Measurements from ENCODE around the gene CYP1A2.

Gene CYP1A2

DNA sequence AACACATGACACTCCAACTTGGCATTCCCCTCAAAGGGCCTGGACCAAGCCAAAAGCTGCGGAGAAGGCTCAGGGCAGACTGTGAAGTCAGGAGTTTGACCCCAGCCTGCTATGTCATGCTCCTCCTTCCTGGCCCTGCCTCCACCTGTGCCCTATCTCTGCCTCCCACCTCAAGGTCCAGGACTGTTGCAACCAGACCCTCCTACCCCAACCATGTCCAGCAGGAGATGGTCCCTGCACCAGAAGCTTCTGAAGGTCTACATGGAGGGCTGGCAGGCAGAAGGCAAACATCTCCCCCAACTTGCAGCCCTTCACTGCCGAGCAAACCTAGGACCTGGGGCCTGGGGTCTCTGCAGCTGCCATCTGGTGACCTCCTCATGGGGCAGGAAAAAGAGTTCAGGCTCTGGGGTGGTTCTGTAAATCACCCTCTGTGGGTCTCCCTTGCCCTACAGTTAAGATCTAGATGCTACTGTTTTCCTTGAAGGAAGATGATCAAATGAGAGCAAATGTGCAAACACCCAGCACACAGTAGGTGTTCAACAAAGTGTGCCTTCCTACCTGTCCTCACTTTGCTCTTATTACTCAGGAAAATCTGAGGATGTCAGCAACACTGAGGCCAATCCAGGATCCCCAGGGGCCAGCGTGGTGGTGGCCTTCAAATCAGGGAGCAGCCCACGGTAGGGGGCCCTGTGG is 21.7 kb downstream of the CYP1A2 start:
- TF ChIP-seq SIN3A (IDR thresholded peaks at IDR 0.05; ENCODE audit: borderline replicate concordance, insufficient read depth, low read length): no peak
- no peak for TF ChIP-seq TAF1 (IDR thresholded peaks at IDR 0.05; ENCODE audit: borderline replicate concordance, insufficient read depth, low read length)
- TF ChIP-seq FOXP2 (optimal IDR thresholded peaks at IDR 0.05; ENCODE audit: borderline replicate concordance, extremely low read depth, extremely low read length, insufficient read depth): no peak
- TF ChIP-seq, protein P1, sequence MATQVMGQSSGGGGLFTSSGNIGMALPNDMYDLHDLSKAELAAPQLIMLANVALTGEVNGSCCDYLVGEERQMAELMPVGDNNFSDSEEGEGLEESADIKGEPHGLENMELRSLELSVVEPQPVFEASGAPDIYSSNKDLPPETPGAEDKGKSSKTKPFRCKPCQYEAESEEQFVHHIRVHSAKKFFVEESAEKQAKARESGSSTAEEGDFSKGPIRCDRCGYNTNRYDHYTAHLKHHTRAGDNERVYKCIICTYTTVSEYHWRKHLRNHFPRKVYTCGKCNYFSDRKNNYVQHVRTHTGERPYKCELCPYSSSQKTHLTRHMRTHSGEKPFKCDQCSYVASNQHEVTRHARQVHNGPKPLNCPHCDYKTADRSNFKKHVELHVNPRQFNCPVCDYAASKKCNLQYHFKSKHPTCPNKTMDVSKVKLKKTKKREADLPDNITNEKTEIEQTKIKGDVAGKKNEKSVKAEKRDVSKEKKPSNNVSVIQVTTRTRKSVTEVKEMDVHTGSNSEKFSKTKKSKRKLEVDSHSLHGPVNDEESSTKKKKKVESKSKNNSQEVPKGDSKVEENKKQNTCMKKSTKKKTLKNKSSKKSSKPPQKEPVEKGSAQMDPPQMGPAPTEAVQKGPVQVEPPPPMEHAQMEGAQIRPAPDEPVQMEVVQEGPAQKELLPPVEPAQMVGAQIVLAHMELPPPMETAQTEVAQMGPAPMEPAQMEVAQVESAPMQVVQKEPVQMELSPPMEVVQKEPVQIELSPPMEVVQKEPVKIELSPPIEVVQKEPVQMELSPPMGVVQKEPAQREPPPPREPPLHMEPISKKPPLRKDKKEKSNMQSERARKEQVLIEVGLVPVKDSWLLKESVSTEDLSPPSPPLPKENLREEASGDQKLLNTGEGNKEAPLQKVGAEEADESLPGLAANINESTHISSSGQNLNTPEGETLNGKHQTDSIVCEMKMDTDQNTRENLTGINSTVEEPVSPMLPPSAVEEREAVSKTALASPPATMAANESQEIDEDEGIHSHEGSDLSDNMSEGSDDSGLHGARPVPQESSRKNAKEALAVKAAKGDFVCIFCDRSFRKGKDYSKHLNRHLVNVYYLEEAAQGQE (IDR thresholded peaks at IDR 0.05; ENCODE audit: insufficient read depth in 1 of 2, low read depth in 2 of 2, low read length in 2 of 2): no peak

DNA sequence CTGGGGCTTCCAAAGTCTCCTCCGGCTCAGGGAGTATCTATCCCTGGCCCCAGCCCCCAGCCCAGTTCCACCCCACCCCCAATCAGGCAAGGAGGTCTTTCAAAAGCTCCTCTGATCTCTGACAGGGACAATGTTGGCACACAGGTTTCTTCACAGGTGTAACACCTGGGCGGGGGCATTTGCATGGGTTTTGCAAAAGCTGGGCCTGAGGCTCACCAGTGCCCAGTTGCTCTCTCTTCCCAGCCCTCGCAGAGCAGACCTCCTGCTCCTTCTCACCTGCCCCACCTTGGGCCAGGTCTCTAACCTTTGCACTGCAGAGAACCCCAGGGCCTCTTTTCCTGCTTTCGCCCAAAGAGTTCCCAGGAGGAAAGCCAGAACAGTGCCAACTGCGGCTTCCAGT is 24.7 kb downstream of the CYP1A2 start:
- TF ChIP-seq, protein P1 (IDR thresholded peaks at IDR 0.05; ENCODE audit: insufficient read depth in 1 of 2, low read depth in 2 of 2, low read length in 2 of 2): no peak
- TF ChIP-seq POLR2AphosphoS5 (IDR thresholded peaks at IDR 0.05; ENCODE audit: low read depth, low read length) (no peak), TAF1 (IDR thresholded peaks at IDR 0.05; ENCODE audit: borderline replicate concordance, insufficient read depth, low read length) (no peak)

DNA sequence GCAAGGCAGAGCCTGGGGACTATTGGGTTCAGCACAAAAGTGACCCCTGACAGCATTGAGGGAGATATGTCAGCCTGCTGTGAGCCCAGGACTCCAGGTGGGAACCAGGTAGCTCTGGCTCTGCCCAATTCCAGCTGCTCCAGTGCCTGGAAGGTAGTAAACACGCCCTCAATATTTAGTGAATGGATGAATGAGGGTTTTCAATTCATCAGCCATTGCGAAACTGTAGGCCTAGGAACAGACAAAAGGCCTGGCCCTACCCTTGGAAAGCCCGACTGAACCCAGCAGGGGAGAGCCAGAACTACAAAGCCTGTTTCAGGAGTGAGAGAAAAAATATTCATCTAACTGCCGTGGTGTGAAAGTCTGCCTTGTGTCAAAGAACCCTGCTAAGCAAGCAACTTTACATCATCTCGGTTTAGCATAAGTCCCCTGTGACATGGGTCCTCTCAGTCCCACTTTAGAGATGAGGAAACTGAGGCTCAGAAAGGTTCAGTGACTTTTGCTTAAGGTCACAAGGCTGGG is 25.1 kb downstream of the CYP1A2 start:
- TF ChIP-seq POLR2AphosphoS5 (IDR thresholded peaks at IDR 0.05; ENCODE audit: low read depth, low read length) (no peak), TAF1 (IDR thresholded peaks at IDR 0.05; ENCODE audit: borderline replicate concordance, insufficient read depth, low read length) (no peak)

DNA sequence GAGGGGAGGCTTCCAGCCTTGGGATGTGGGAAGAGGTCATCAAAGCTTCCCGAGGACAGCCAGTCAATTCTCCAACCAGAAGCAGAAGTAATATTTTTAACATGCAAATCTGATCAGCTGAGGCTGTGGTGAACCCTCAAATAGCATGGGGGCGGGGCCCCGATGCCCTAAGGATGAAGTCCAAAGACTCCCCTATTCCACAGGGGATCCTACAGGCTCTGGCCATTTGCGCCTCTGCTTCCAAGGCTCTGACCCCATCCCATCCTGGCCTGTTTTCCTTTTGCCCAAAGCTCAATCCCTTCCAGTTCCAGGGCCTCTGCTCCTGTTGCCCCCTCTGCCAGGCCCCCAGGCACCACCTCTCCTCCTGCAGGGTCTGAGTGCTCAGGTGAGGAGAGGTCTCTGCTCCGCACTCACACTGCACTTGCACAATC is 26.5 kb downstream of the CYP1A2 start:
- TF ChIP-seq SIN3A (IDR thresholded peaks at IDR 0.05; ENCODE audit: borderline replicate concordance, insufficient read depth, low read length) (no peak), POLR2AphosphoS5 (IDR thresholded peaks at IDR 0.05; ENCODE audit: low read depth, low read length) (no peak), FOXP2 (optimal IDR thresholded peaks at IDR 0.05; ENCODE audit: borderline replicate concordance, extremely low read depth, extremely low read length, insufficient read depth) (no peak), TAF1 (IDR thresholded peaks at IDR 0.05; ENCODE audit: borderline replicate concordance, insufficient read depth, low read length) (no peak)
- TF ChIP-seq, protein P1 (IDR thresholded peaks at IDR 0.05; ENCODE audit: insufficient read depth in 1 of 2, low read depth in 2 of 2, low read length in 2 of 2): no peak

DNA sequence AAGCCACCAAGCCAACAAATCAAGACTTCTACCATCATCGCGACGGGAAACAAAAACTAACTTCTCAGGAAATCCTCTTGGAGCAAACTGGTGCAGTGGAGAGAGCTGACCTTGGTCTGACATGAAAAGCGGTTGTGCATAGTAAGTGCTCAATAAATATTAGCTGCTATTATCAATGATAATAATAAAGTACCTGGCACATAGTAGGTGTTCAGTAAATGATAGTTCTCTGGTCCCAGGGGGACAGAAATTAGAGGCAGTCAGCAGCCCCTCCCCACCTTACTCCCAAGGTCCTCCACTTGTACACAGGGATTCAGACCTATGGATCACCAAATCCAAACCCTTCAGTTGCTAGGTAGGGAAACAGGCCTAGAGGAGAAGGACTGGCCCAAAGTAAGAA is 27.2 kb downstream of the CYP1A2 start:
- TF ChIP-seq TAF1 (IDR thresholded peaks at IDR 0.05; ENCODE audit: borderline replicate concordance, insufficient read depth, low read length): no peak
- no peak for TF ChIP-seq SIN3A (IDR thresholded peaks at IDR 0.05; ENCODE audit: borderline replicate concordance, insufficient read depth, low read length)
- TF ChIP-seq POLR2AphosphoS5 (IDR thresholded peaks at IDR 0.05; ENCODE audit: low read depth, low read length): no peak
- TF ChIP-seq, protein P1 (IDR thresholded peaks at IDR 0.05; ENCODE audit: insufficient read depth in 1 of 2, low read depth in 2 of 2, low read length in 2 of 2): no peak
- TF ChIP-seq FOXP2 (optimal IDR thresholded peaks at IDR 0.05; ENCODE audit: borderline replicate concordance, extremely low read depth, extremely low read length, insufficient read depth): no peak

All from PFSK-1 (cell line).